KBM-7 (cell line): ENCODE measurements around the gene LMAN2L.

Source experiments
- DNase-seq: peaks from one replicate; pipeline ENCODE4 v3.0.0-alpha.2; 2015
- in situ Hi-C: fragments of 300-500 bp; cut with MboI; formaldehyde crosslinking; loops from 2 replicates; pipeline ENCODE4 v1.14.3; 2020; ENCODE audit warnings: low sequenced_read_pairs, low pct_unique_long_range_greater_than_20kb, mixed read lengths

The LMAN2L gene

DNA sequence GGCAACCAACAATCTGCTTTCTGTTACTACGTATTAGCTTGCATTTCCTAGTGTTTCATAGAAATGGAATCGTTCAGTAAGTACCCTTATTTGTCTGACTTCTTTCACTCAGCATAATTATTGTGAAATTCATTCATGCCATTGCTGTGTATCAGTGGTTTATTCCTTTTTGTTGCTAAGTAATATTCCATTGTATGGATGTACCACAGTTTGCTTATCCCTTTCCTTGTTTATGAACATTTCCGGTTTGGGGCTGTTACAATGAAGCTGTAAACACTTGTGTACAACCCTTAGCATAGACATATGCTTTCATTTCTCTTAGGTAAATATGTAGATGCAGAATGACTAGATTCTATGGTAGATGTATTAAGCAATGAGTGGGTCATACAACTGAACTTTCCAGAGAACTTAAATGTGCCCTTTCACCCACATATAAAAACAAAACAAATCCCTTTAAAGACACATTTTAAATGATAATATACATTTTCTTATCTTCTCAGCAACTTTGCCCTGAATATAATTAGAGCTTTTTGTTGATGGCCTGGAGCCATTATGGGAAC, 75.4 kb downstream of the LMAN2L start:
- no peak for DNase-seq
- in situ Hi-C loops: no loop called here

DNA sequence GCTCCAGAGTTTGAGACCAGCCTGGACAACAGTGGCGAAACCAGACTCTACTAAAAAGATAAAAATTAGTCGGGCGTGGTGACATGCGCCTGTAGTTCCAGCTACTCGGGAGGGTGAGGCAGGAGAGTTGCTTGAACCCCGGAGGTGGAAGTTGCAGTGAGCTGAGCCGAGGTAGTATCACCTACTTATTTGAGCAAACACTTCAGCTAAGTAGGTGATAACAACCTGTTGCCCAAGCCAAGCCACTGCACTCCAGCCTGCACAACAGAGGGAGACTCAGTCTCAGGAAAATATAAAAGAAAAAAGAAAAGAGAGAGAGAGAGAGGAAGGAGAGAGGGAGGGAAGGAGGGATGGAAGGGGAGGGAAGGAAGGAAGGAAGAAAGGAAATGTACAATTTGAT, 76.0 kb downstream of the LMAN2L start:
- in situ Hi-C loops: no loop called here
- DNase-seq: no peak

DNA sequence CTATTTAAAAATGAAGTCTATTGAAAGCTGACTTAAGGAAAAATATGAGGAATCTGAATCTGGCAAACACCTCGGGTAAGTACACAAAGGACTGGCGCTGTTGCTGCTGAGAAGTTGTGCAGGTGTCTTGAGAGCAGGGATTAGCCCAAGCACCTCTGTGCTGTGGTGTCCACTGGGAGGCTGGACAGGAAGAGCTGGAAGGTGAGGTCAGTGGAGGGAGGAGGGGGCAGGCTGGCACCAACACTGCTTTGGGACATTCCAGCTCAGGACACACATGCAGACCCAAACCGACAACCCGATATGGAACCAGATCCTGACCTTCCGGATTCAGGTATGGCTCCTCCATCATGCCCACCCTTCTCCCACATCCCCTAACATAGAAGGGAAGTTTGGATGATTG, 76.7 kb downstream of the LMAN2L start:
- no peak for DNase-seq
- in situ Hi-C loops: no loop called here

DNA sequence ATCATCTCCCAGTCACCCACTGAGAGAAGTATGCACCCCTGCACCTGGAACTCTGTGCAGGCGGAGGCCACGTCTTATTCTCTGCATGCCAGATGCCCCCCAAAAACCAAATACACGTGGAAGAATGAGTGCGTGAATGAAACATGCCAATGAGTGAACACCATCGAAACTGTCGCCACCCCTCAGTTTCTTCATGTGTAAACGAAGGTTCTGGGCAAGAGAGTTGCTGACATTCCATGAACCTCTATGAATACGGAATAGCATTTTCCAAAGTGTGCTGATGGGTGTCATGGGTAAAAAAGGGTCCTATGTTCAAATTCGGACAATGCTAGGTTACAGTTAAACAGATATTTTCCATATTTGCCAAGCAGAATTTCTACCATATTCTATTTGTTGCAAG, 77.5 kb downstream of the LMAN2L start:
- no peak for DNase-seq
- in situ Hi-C loops: no loop called here

DNA sequence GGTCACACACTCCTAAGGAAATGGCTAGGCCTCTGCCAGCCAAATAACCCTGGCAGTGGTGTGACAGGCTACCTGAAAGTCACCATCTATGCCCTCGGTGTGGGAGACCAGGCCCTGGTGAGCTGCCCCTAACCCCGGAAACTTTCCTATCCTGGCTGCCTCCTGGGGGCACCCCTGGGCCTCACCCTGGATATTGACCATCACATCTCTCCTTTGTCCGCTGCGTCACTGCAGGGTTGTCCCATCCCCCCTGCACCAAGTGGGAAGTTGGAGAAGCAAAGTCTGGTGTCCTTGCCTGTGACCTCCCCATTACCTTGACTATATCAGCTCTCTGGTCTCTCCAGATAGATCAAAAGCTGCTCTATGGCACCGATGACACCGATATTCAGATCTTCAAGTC, 78.5 kb downstream of the LMAN2L start:
- in situ Hi-C loops: no loop called here

DNA sequence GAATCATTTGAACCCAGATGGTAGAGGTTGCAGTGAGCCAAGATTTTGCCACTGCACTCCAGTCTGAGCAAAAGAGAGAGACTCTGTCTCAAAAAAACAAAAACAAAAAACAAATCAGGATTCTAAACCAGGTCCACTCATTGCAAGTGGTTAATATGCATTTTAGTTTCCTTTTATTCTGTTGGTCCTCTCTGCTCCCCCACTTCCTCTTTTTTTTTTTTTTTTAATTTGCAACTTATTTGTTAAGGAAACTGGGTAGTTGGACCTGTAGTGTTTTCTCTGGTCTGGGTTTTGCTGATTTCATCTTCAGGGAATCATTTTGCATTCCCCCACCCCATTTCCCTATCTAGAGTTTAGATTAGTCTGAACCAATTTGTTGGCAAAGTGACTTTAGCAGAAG, 83.3 kb downstream of the LMAN2L start:
- peak; percentile 67 for DNase-seq
- in situ Hi-C loops: no loop called here

More for the DNA sequence above, 78.5 kb downstream of the LMAN2L start:
- no peak for DNase-seq
